GM12891 (cell line): ENCODE results near the gene IL31RA.

Source experiments
- POLR2A ChIP-seq: IDR thresholded peaks from 2 replicates; pipeline ENCODE4 v1.6.1; 2011; ENCODE audit warnings: low read depth, low read length, control low read depth
- TAF1 ChIP-seq: IDR thresholded peaks from 2 replicates; pipeline ENCODE4 v1.6.1; 2011; ENCODE audit warnings: low read depth, low read length, control low read depth

DNA sequence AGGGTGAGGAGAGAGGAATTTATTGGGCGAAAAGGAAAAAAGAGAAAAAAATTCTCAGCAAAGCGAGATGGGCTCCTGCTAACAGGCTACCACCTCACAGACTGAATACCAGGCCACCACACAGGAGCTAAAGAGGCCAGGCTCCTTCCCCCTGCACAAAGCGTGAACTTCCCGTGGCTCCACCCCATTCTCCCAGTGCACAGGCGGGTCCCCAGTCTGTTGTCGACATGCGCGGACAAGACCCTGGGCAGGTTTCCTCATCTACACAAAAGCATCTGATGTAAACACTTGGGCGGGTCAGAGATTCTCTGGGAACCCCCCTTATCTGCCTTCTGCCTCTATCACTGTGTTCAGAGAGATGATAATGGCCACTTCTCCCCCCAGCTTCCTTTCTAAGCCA lies 34.2 kb downstream of the IL31RA start:
- TF ChIP-seq POLR2A (no peak), TAF1 (no peak)
